Duodenal mucosa (tissue), 2 donors: ENCODE data around the gene PLK3.
"Not testable (repeated sequence)": the region's sequence is repeated elsewhere in the genome, so short reads cannot be mapped to it uniquely, and the experiment has no call there.

ENCODE experiments used
- H3K27ac ChIP-seq: one replicate; pipeline ENCODE4 v1.7.0; 2013; ENCODE audit warnings: low read depth, low read length
- H3K27me3 ChIP-seq, 2 donors: one replicate each; pipeline ENCODE4 v1.7.0; 2013; ENCODE audit warnings: low read length in 2 of 2, control low read depth in 1 of 2; ENCODE audit not compliant: insufficient read depth in 2 of 2, control insufficient read depth in 1 of 2
- H3K36me3 ChIP-seq, 2 donors: one replicate each; pipeline ENCODE4 v1.7.0; 2013; ENCODE audit warnings: low read length in 2 of 2, control low read depth in 1 of 2; ENCODE audit not compliant: insufficient read depth in 2 of 2, control insufficient read depth in 1 of 2
- H3K4me1 ChIP-seq, 2 donors: one replicate each; pipeline ENCODE4 v1.7.0; 2013; ENCODE audit warnings: low read length in 2 of 2, control low read depth in 1 of 2; ENCODE audit not compliant: insufficient read depth in 2 of 2, control insufficient read depth in 1 of 2
- H3K4me3 ChIP-seq, 2 donors: one replicate each; pipeline ENCODE4 v1.7.0; 2013; ENCODE audit warnings: low read length in 2 of 2, low read depth in 1 of 2
- H3K9ac ChIP-seq, 2 donors: one replicate each; pipeline ENCODE4 v1.7.0; 2013; ENCODE audit warnings: low read length in 2 of 2, low read depth in 1 of 2
- H3K9me3 ChIP-seq, 2 donors: one replicate each; pipeline ENCODE4 v1.7.0; 2013; ENCODE audit warnings: low read length in 2 of 2, control low read depth in 1 of 2; ENCODE audit not compliant: control insufficient read depth in 1 of 2

The PLK3 gene

GRCh38 chr1:44828003-44828651 lies 27.9 kb downstream of the PLK3 start:
- peaks cover 7 to 20% of the 10 kb centered on the region in 2 donors for H3K4me1 ChIP-seq
- no peak overlapping the region for H3K4me3 ChIP-seq
- no peaks in the 10 kb centered on the region for H3K36me3 ChIP-seq
- no peaks in the 10 kb centered on the region for H3K27me3 ChIP-seq
- no peak overlapping the region for H3K9ac ChIP-seq
- no peak overlapping the region for H3K27ac ChIP-seq
- no peaks in the 10 kb centered on the region for H3K9me3 ChIP-seq

- H3K4me3 ChIP-seq = no peak overlapping the region
- H3K9ac ChIP-seq = no peak overlapping the region
- peaks cover 7 to 20% of the 10 kb centered on the region in 2 donors for H3K4me1 ChIP-seq
- no peaks in the 10 kb centered on the region for H3K36me3 ChIP-seq
- H3K27me3 ChIP-seq = no peaks in the 10 kb centered on the region
- H3K9me3 ChIP-seq = no peaks in the 10 kb centered on the region
- H3K27ac ChIP-seq = no peak overlapping the region
Observed at GRCh38 chr1:44828841-44829440, 28.8 kb downstream of the PLK3 start.

- Histone ChIP-seq H3K4me1 (peaks cover 7 to 20% of the 10 kb centered on the region in 2 donors), H3K27me3 (no peaks in the 10 kb centered on the region), H3K36me3 (no peaks in the 10 kb centered on the region), H3K27ac (no peak overlapping the region), H3K4me3 (no peak overlapping the region), H3K9ac (no peak overlapping the region), H3K9me3 (no peaks in the 10 kb centered on the region)
Observed at GRCh38 chr1:44829506-44830384, 29.6 kb downstream of the PLK3 start.

GRCh38 chr1:44830900-44831304 lies 30.7 kb downstream of the PLK3 start:
- no peaks in the 10 kb centered on the region for H3K9me3 ChIP-seq
- H3K4me1 ChIP-seq = peaks cover 7 to 24% of the 10 kb centered on the region in 2 donors
- no peaks in the 10 kb centered on the region for H3K27me3 ChIP-seq

GRCh38 chr1:44831516-44831915 lies 31.3 kb downstream of the PLK3 start:
- H3K9ac ChIP-seq = no peak overlapping the region
- no peaks in the 10 kb centered on the region for H3K9me3 ChIP-seq
- H3K27ac ChIP-seq = no peak overlapping the region
- no peak overlapping the region for H3K4me3 ChIP-seq
- no peaks in the 10 kb centered on the region for H3K36me3 ChIP-seq
- H3K4me1 ChIP-seq = peaks cover 3 to 20% of the 10 kb centered on the region in 2 donors
- no peaks in the 10 kb centered on the region for H3K27me3 ChIP-seq

More at GRCh38 chr1:44830900-44831304, 30.7 kb downstream of the PLK3 start:
- no peak overlapping the region for H3K9ac ChIP-seq
- no peaks in the 10 kb centered on the region for H3K36me3 ChIP-seq
- no peak overlapping the region for H3K27ac ChIP-seq
- no peak overlapping the region for H3K4me3 ChIP-seq

GRCh38 chr1:44832056-44832705 lies 32.0 kb downstream of the PLK3 start:
- Histone ChIP-seq H3K4me1 (peaks cover 0 to 13% of the 10 kb centered on the region in 2 donors), H3K4me3 (no peak overlapping the region), H3K36me3 (no peaks in the 10 kb centered on the region), H3K9ac (no peak overlapping the region), H3K27me3 (no peaks in the 10 kb centered on the region), H3K9me3 (no peaks in the 10 kb centered on the region), H3K27ac (no peak overlapping the region)

GRCh38 chr1:44834328-44834727 lies 34.2 kb downstream of the PLK3 start:
- Histone ChIP-seq H3K27ac (no peak overlapping the region), H3K36me3 (no peaks in the 10 kb centered on the region), H3K9ac (no peak overlapping the region), H3K9me3 (no peaks in the 10 kb centered on the region), H3K27me3 (no peaks in the 10 kb centered on the region), H3K4me1 (peaks cover 0 to 5% of the 10 kb centered on the region in 2 donors), H3K4me3 (no peak overlapping the region)

- peaks cover 0 to 5% of the 10 kb centered on the region in 2 donors for H3K4me1 ChIP-seq
- no peak overlapping the region for H3K27ac ChIP-seq
- no peaks in the 10 kb centered on the region for H3K36me3 ChIP-seq
- H3K27me3 ChIP-seq = no peaks in the 10 kb centered on the region
- H3K9ac ChIP-seq = no peak overlapping the region
- H3K4me3 ChIP-seq = peak overlapping the region in 1 of 2 donors; percentile 36
- no peaks in the 10 kb centered on the region for H3K9me3 ChIP-seq
Observed at GRCh38 chr1:44835738-44836675, 35.8 kb downstream of the PLK3 start.

- not testable (repeated sequence) for H3K9me3 ChIP-seq, H3K4me3 ChIP-seq, H3K27ac ChIP-seq, H3K9ac ChIP-seq, H3K27me3 ChIP-seq, H3K36me3 ChIP-seq, H3K4me1 ChIP-seq
Observed at GRCh38 chr1:44838294-44838693, 38.1 kb downstream of the PLK3 start.
